ENCODE results near the gene ASCC3. TPM values are rescaled to one million over a fixed set of nuclear protein-coding genes. Genes with fewer than 3 reads are reported as not detected.

ASCC3 gene
- total and polyA plus RNA-seq, 2 of the 4 experiments (the other 2 are of a cell fraction), result 25.8 to 104 TPM

GRCh38 chr6:100678027-100678426 lies 203.1 kb downstream of the ASCC3 start:
- Histone ChIP-seq H3K56ac (ENCODE audit: extremely low read depth, insufficient read depth, low read length) (no peak overlapping the region), H4K20me1 (ENCODE audit: insufficient read depth, low read length) (no peaks in the 10 kb centered on the region), H2BK5ac (ENCODE audit: low read depth, low read length, poor library complexity, severe bottlenecking) (no peak overlapping the region), H3K9me1 (ENCODE audit: insufficient read depth, low read length) (no peaks in the 10 kb centered on the region), H2AK5ac (ENCODE audit: low read depth, low read length) (no peak overlapping the region), H3K27ac (ENCODE audit: insufficient read depth, low read length) (no peak overlapping the region), H3K4ac (ENCODE audit: low read depth, low read length) (no peak overlapping the region), H3K4me3 (ENCODE audit: insufficient read depth, low read depth, low read length) (no peak overlapping the region), H3K36me3 (ENCODE audit: control insufficient read depth, insufficient read depth, low read length) (no peaks in the 10 kb centered on the region; the same call in 1 of the 2 replicates), H3K18ac (ENCODE audit: low read depth, low read length) (no peak overlapping the region), H2BK15ac (ENCODE audit: low read depth, low read length) (no peak overlapping the region), H3K14ac (replicated peaks; ENCODE audit: low read depth, low read length) (no peak overlapping the region), H4K91ac (ENCODE audit: insufficient read depth, low read depth, low read length) (no peak overlapping the region), H3K4me2 (ENCODE audit: low read depth, low read length) (no peak overlapping the region), H3K79me1 (ENCODE audit: low read depth in 1 of 2, low read length in 2 of 2) (no peaks in the 10 kb centered on the region; a peak in 2 of 4 replicates), H2BK20ac (ENCODE audit: low read depth, low read length) (no peak overlapping the region), H2BK120ac (ENCODE audit: low read depth, low read length) (no peak overlapping the region), H4K8ac (ENCODE audit: low read depth in 2 of 2, low read length in 2 of 2) (no peak overlapping the region), H2AFZ (replicated peaks; ENCODE audit: low read length, poor library complexity) (no peak overlapping the region), H3K9ac (ENCODE audit: low read depth, low read length) (no peak overlapping the region), H3K4me1 (ENCODE audit: control insufficient read depth, insufficient read depth, low read length) (no peaks in the 10 kb centered on the region), H3K27me3 (ENCODE audit: control insufficient read depth, insufficient read depth, low read length) (no peaks in the 10 kb centered on the region), H4K5ac (ENCODE audit: low read depth, low read length) (no peak overlapping the region), H3K9me3 (ENCODE audit: control insufficient read depth, insufficient read depth, low read length) (no peaks in the 10 kb centered on the region), H2AK9ac (replicated peaks; ENCODE audit: low read depth, low read length, poor library complexity) (no peak overlapping the region), H3K23ac (ENCODE audit: low read depth, low read length) (no peak overlapping the region)
- ATAC-seq (ENCODE audit: low read depth) (no peak), DNase-seq (peak; percentile 28)
- BruUV-seq (replicated peaks), result no TSS peak
- intact Hi-C loops (cut with micrococcal nuclease) (loop anchor here (5.0 kb wide), 1 partner anchor 39 kb away; no protein-coding TSS in a partner anchor), dilution Hi-C loops (cut with HindIII; ENCODE audit: low sequenced_read_pairs, unreplicated experiment) (no loop called here), in situ Hi-C loops (cut with MboI; ENCODE audit: low sequenced_read_pairs) (no loop called here)
- CTCF ChIA-PET, result interaction anchor here (1.0 kb wide), 1 partner anchor 42 kb away, joined by 3 read pairs; no protein-coding TSS in a partner anchor
- no peak for TF ChIP-seq MAZ (IDR thresholded peaks at IDR 0.05; ENCODE audit: borderline replicate concordance, low read depth, low read length)
- TF ChIP-seq FOS (IDR thresholded peaks at IDR 0.05; ENCODE audit: low read depth, low read length), result no peak
- TF ChIP-seq MAFK (IDR thresholded peaks at IDR 0.05; ENCODE audit: low read depth, low read length), result no peak
- 0 out of 2 replicates have a peak, but pooled peaks have one; percentile 10 for TF ChIP-seq SMC3 (IDR thresholded peaks at IDR 0.05; ENCODE audit: low read depth, low read length)
- no peak for TF ChIP-seq CHD1 (IDR thresholded peaks at IDR 0.05; ENCODE audit: low read depth, low read length)
- TF ChIP-seq CEBPB (IDR thresholded peaks at IDR 0.05; ENCODE audit: low read depth, low read length), result no peak
- no peak for TF ChIP-seq POLR2A (IDR thresholded peaks at IDR 0.05; ENCODE audit: low read depth, low read length)
- TF ChIP-seq USF2 (IDR thresholded peaks at IDR 0.05; ENCODE audit: low read depth, low read length), result no peak
- no peak for TF ChIP-seq RCOR1 (IDR thresholded peaks at IDR 0.05; ENCODE audit: insufficient replicate concordance, low read length)
- peak; percentile 37; the same call in 1 of the 2 replicates for TF ChIP-seq CTCF (conservative IDR thresholded peaks at IDR 0.05; ENCODE audit: low read depth, low read length)
- TF ChIP-seq MXI1 (IDR thresholded peaks at IDR 0.05; ENCODE audit: borderline replicate concordance, low read depth, low read length), result no peak
- peak; percentile 23; the same call in 1 of the 2 replicates for TF ChIP-seq RAD21 (IDR thresholded peaks at IDR 0.05; ENCODE audit: low read length)
- TF ChIP-seq ELK1 (IDR thresholded peaks at IDR 0.05; ENCODE audit: borderline replicate concordance, low read depth, low read length), result no peak
- TF ChIP-seq RFX5 (IDR thresholded peaks at IDR 0.05; ENCODE audit: low read depth, low read length), result no peak
- TF ChIP-seq NFE2L2 (IDR thresholded peaks at IDR 0.05; ENCODE audit: low read depth, low read length), result no peak
- WGBS, 2 experiments (ENCODE audit: extremely low coverage in 2 of 2, insufficient read length in 1 of 2), result no CpG with 5 or more reads among the region's 1 CpG
- POLR2A ChIA-PET (ENCODE audit: unreplicated experiment), result no interaction called here
